BJ (cell line): ENCODE measurements around the gene CFAP58. TPM values are rescaled to one million over a fixed set of nuclear protein-coding genes. Genes with fewer than 3 reads are reported as not detected.

ENCODE experiments used
- CTCF ChIA-PET: fragments of 350-600 bp; formaldehyde crosslinking; extraction: SDS; loops from one replicate; lab custom pipeline; 2021; ENCODE audit warnings: antibody characterized with exemption, inconsistent platforms; lab: Yijun Ruan, JAX
- POLR2A ChIA-PET: fragments of 300-600 bp; sonication (Branson Sonifier 250); formaldehyde crosslinking; extraction: SDS; loops from one replicate; lab custom pipeline; 2021; ENCODE audit warnings: antibody characterized with exemption; lab: Charles Lee
- DNase-seq: peaks from one replicate; pipeline ENCODE4 v3.0.0-alpha.2; 2011; ENCODE audit warnings: low read depth
- H3K27me3 ChIP-seq: 2 replicates; pipeline ENCODE4 v1.6.0; 2011; ENCODE audit warnings: low read length; ENCODE audit not compliant: control insufficient read depth, insufficient read depth
- H3K36me3 ChIP-seq: 2 replicates; pipeline ENCODE4 v1.5.1; 2011; ENCODE audit warnings: low read length; ENCODE audit not compliant: control insufficient read depth, insufficient read depth
- H3K4me3 ChIP-seq: 2 replicates; pipeline ENCODE4 v1.5.1; 2011; ENCODE audit warnings: low read depth, mild to moderate bottlenecking, control low read depth, low read length
- polyA plus RNA-seq: library from polyadenylated mRNA; depleted of rRNA; stranded (reverse); fragments of >200 nt; gene quantifications from 2 replicates; pipeline ENCODE4 v1.2.3, GENCODE V29; 2011
- TF ChIP-seq, protein P1 (sequence below): IDR thresholded peaks from 2 replicates; pipeline ENCODE4 v1.5.1; 2011; ENCODE audit warnings: low read depth, mild to moderate bottlenecking, control low read depth, inconsistent platforms, low read length, moderate library complexity; ENCODE audit not compliant: insufficient read depth

CFAP58 gene
- polyA plus RNA-seq, 1 experiment, result 0.23 TPM

DNA sequence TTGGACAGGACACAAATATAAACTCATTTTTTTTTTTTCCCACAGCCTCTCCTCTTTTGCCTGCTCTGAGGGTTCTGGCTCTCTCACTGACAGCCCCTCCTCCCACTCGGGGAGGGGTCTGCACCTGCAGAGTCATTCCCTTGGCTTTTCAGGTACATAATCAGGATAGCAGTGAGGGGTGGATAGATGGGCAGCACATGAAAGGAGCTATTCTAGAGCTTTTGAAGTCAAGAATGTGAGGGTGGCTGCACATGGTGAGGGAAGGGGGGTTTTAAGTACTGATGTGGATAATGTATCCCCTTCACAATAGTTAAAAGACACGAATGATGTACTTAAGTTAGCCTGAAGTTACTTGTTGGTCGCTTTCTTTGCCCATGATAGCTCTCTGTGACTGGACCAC, 76.2 kb downstream of the CFAP58 start:
- no peak overlapping the region for H3K4me3 ChIP-seq
- POLR2A ChIA-PET, result no interaction called here
- DNase-seq, result no peak
- CTCF ChIA-PET, result interaction anchor here (1.3 to 2.3 kb wide), 3 partner anchors 10 to 23 kb away, joined by 3 to 9 read pairs (median 6); no protein-coding TSS in a partner anchor
- no peaks in the 10 kb centered on the region for H3K27me3 ChIP-seq
- TF ChIP-seq, protein P1, sequence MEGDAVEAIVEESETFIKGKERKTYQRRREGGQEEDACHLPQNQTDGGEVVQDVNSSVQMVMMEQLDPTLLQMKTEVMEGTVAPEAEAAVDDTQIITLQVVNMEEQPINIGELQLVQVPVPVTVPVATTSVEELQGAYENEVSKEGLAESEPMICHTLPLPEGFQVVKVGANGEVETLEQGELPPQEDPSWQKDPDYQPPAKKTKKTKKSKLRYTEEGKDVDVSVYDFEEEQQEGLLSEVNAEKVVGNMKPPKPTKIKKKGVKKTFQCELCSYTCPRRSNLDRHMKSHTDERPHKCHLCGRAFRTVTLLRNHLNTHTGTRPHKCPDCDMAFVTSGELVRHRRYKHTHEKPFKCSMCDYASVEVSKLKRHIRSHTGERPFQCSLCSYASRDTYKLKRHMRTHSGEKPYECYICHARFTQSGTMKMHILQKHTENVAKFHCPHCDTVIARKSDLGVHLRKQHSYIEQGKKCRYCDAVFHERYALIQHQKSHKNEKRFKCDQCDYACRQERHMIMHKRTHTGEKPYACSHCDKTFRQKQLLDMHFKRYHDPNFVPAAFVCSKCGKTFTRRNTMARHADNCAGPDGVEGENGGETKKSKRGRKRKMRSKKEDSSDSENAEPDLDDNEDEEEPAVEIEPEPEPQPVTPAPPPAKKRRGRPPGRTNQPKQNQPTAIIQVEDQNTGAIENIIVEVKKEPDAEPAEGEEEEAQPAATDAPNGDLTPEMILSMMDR, result no peak
- no peaks in the 10 kb centered on the region for H3K36me3 ChIP-seq

DNA sequence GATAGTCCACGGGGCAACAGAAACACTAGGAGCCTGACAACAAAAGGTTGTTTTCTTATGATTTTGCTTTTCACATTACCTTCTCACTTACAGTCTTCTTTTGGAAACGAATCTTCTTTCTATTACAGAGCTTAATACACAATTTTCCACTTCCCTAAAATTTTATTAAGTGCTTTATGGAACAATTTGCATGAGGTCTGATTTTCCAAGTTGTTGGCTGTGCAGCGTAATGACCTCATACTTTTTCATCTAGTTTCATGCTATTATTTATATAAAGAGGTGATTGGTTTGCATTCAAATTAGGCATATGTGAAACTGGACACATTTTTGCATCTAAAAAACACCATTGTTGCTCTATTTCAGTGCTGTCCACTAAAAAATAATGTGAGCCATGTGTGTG, 76.7 kb downstream of the CFAP58 start:
- no peaks in the 10 kb centered on the region for H3K27me3 ChIP-seq
- no peak overlapping the region for H3K4me3 ChIP-seq
- CTCF ChIA-PET, result interaction anchor here (1.6 to 2.3 kb wide), 2 partner anchors 10 to 23 kb away, joined by 3 to 9 read pairs; no protein-coding TSS in a partner anchor
- TF ChIP-seq, protein P1, result no peak
- POLR2A ChIA-PET, result no interaction called here
- no peaks in the 10 kb centered on the region for H3K36me3 ChIP-seq
- no peak for DNase-seq

DNA sequence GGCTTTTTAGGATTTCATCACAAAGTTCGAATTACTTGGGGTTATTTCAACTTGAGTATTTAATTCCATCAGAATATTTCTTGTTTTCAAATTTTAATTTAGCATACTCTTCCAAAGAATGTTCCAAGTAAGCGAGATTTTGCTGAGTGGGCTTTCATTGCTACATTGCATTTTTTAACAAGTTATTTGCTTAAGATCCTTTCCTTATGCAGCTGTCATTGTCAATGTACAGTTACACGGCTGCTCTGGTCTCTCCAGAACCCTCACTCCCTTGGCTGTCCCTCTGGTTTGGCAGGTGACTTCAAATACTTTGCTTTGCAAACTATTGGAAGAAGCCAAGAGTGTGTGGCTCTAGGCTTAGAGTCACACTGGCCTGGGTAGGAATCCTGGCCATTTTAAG, 80.0 kb downstream of the CFAP58 start:
- TF ChIP-seq, protein P1, result no peak
- ChIA-PET POLR2A (no interaction called here), CTCF (interaction anchor here (1.1 kb wide), 1 partner anchor 12 kb away, joined by 3 read pairs; no protein-coding TSS in a partner anchor)
- no peaks in the 10 kb centered on the region for H3K36me3 ChIP-seq
- no peaks in the 10 kb centered on the region for H3K27me3 ChIP-seq
- no peak for DNase-seq
- H3K4me3 ChIP-seq, result no peak overlapping the region

DNA sequence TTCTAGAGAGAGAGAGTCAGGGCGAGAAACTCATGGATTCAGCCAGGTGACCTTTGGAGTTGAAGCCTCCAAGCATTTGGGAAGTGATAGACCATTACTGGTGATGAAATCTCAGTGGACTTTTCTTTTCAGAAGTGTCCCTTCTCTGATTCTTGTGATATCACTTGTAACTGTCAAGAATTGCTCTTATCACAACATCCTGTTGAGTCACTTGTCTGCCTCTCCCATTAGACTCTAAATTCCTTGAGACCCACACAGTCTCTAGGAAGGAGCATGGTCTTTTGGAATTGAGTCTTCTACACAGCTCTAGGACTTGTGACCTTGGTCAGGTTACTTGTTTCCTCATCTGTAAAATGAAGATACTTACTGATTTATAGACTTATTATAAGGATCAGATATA, 81.0 kb downstream of the CFAP58 start:
- DNase-seq, result no peak
- H3K4me3 ChIP-seq, result no peak overlapping the region
- POLR2A ChIA-PET, result no interaction called here
- CTCF ChIA-PET, result no interaction called here
- H3K27me3 ChIP-seq, result no peaks in the 10 kb centered on the region
- no peaks in the 10 kb centered on the region for H3K36me3 ChIP-seq
- TF ChIP-seq, protein P1, result no peak

DNA sequence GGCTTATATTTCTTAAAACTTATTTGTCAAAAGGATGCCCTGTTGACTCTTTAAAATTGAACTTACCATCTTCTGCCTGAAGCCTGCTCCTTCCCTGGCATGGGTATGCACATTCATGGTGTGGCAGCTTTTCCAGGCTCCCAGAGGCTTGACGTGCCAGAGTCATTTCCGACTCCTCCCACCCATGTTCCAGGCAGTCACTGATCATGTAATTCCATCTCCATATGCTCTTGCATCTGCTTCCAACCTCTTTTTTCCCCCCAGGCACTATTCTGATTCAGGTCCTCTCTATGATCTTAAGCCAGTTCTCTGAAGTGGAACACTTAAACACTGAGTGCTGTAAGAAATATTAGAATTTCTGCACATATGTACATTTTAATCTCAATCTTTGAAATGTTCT, 82.2 kb downstream of the CFAP58 start:
- DNase-seq, result peak; percentile 29
- Histone ChIP-seq H3K36me3 (no peaks in the 10 kb centered on the region), H3K4me3 (no peak overlapping the region), H3K27me3 (no peaks in the 10 kb centered on the region)
- CTCF ChIA-PET, result no interaction called here
- TF ChIP-seq, protein P1, result no peak
- POLR2A ChIA-PET, result no interaction called here
